Natural killer cell (primary cell): ENCODE measurements around the gene ABCA12. TPM values are rescaled to one million over a fixed set of nuclear protein-coding genes. Genes with fewer than 3 reads are reported as not detected.

Experiments used
- ATAC-seq, 3 donors: fragments of 150-1000 bp in 2 of 3; fragments of 200-7000 bp in 1 of 3; cut with Tn5 transposase; 1 replicate in 1 of 3; 2 replicates in 2 of 3; pipeline ENCODE4 v1.10.0; 2021; ENCODE audit warnings: mild to moderate bottlenecking in 2 of 3, moderate library complexity in 2 of 3
- DNase-seq, 2 donors: peaks; one replicate each; pipeline versions ENCODE4 v3.0.0 to v3.0.0-alpha.2; 2013 to 2021; ENCODE audit warnings: mixed read lengths in 1 of 2
- H3K27ac ChIP-seq: one replicate; pipeline ENCODE4 v1.5.1; 2013; ENCODE audit warnings: mild to moderate bottlenecking, low read length
- H3K27me3 ChIP-seq: one replicate; pipeline ENCODE4 v1.6.1; 2013; ENCODE audit warnings: low read length; ENCODE audit not compliant: control insufficient read depth, insufficient read depth
- H3K36me3 ChIP-seq: one replicate; pipeline ENCODE4 v1.6.1; 2013; ENCODE audit warnings: low read length; ENCODE audit not compliant: control insufficient read depth, insufficient read depth
- H3K4me1 ChIP-seq: one replicate; pipeline ENCODE4 v1.6.1; 2013; ENCODE audit warnings: low read length; ENCODE audit not compliant: control insufficient read depth, insufficient read depth
- H3K4me3 ChIP-seq: one replicate; pipeline ENCODE4 v1.5.1; 2013; ENCODE audit warnings: low read length
- H3K9me3 ChIP-seq: one replicate; pipeline ENCODE4 v1.6.1; 2013; ENCODE audit warnings: low read length; ENCODE audit not compliant: control insufficient read depth, insufficient read depth
- H3K27ac Mint-ChIP-seq, 2 donors: one replicate each; pipeline ENCODE4 v1.8.0; 2022; ENCODE audit warnings: mild to moderate bottlenecking in 2 of 2, mixed read lengths in 2 of 2, moderate library complexity in 1 of 2
- H3K27me3 Mint-ChIP-seq, 2 donors: one replicate each; pipeline ENCODE4 v1.8.0; 2022; ENCODE audit warnings: low read depth in 2 of 2, mixed read lengths in 2 of 2
- H3K36me3 Mint-ChIP-seq: one replicate; pipeline ENCODE4 v1.8.0; 2022; ENCODE audit warnings: mixed read lengths
- H3K4me1 Mint-ChIP-seq, 2 donors: one replicate each; pipeline ENCODE4 v1.8.0; 2022; ENCODE audit warnings: mixed read lengths in 2 of 2
- H3K4me3 Mint-ChIP-seq: one replicate; pipeline ENCODE4 v1.8.0; 2022; ENCODE audit warnings: mild to moderate bottlenecking, moderate library complexity, mixed read lengths
- H3K9me3 Mint-ChIP-seq, 2 donors: one replicate each; pipeline ENCODE4 v1.8.0; 2022; ENCODE audit warnings: mixed read lengths in 2 of 2
- WGBS: methylation state at CpG from one replicate; pipeline ENCODE4 v1.1.7; 2013; ENCODE audit warnings: missing lambda C conversion rate; ENCODE audit not compliant: insufficient coverage; 5-methylcytosine and 5-hydroxymethylcytosine counted together
- intact Hi-C: fragments of 100-400 bp; cut with micrococcal nuclease; formaldehyde crosslinking; loops from one replicate; pipeline ENCODE4 v1.14.2; 2022
- total RNA-seq, 4 donors: library from RNA; stranded (reverse); fragments of 120-200 nt in 1 of 4; gene quantifications; one replicate each; pipeline versions ENCODE4 v1.2.3 to v1.2.4, GENCODE V29; 2013 to 2022
- TF ChIP-seq, protein P1 (sequence below): fragments of 200-600 bp; IDR thresholded peaks from one replicate; pipeline ENCODE4 v1.8.0; 2022; ENCODE audit warnings: antibody characterized with exemption

ABCA12 gene, protein sequence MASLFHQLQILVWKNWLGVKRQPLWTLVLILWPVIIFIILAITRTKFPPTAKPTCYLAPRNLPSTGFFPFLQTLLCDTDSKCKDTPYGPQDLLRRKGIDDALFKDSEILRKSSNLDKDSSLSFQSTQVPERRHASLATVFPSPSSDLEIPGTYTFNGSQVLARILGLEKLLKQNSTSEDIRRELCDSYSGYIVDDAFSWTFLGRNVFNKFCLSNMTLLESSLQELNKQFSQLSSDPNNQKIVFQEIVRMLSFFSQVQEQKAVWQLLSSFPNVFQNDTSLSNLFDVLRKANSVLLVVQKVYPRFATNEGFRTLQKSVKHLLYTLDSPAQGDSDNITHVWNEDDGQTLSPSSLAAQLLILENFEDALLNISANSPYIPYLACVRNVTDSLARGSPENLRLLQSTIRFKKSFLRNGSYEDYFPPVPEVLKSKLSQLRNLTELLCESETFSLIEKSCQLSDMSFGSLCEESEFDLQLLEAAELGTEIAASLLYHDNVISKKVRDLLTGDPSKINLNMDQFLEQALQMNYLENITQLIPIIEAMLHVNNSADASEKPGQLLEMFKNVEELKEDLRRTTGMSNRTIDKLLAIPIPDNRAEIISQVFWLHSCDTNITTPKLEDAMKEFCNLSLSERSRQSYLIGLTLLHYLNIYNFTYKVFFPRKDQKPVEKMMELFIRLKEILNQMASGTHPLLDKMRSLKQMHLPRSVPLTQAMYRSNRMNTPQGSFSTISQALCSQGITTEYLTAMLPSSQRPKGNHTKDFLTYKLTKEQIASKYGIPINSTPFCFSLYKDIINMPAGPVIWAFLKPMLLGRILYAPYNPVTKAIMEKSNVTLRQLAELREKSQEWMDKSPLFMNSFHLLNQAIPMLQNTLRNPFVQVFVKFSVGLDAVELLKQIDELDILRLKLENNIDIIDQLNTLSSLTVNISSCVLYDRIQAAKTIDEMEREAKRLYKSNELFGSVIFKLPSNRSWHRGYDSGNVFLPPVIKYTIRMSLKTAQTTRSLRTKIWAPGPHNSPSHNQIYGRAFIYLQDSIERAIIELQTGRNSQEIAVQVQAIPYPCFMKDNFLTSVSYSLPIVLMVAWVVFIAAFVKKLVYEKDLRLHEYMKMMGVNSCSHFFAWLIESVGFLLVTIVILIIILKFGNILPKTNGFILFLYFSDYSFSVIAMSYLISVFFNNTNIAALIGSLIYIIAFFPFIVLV (N-terminal part only)
- not detected for total RNA-seq
- not detected for total RNA-seq (2013)

GRCh38 chr2:215138479-215138878 is at the start of gene ABCA12:
Gene ABCA12 (minus strand): TSS chr2:215138626. CDS start chr2:215138208, 418 bp downstream.
- Histone ChIP-seq H3K4me3 (no peak within 1 kb of the TSS), H3K27me3 (no peaks in the 10 kb centered on the region), H3K9me3 (no peaks in the 10 kb centered on the region), H3K27ac (no peak within 1 kb of the TSS), H3K36me3 (no peaks in the 10 kb centered on the region), H3K4me1 (no peaks in the 10 kb centered on the region)
- Mint-ChIP-seq H3K27me3 (no peaks in the 10 kb centered on the region), H3K4me3 (no peak within 1 kb of the TSS), H3K36me3 (no peaks in the 10 kb centered on the region), H3K9me3 (peaks cover 4 to 7% of the 10 kb centered on the region in 2 donors), H3K27ac (no peak within 1 kb of the TSS), H3K4me1 (no peaks in the 10 kb centered on the region)
- ATAC-seq (no peak), DNase-seq (no peak)
- intact Hi-C loops, result no loop called here
- 81% methylated on average over 2 of the region's 2 CpGs for WGBS
- TF ChIP-seq, protein P1, sequence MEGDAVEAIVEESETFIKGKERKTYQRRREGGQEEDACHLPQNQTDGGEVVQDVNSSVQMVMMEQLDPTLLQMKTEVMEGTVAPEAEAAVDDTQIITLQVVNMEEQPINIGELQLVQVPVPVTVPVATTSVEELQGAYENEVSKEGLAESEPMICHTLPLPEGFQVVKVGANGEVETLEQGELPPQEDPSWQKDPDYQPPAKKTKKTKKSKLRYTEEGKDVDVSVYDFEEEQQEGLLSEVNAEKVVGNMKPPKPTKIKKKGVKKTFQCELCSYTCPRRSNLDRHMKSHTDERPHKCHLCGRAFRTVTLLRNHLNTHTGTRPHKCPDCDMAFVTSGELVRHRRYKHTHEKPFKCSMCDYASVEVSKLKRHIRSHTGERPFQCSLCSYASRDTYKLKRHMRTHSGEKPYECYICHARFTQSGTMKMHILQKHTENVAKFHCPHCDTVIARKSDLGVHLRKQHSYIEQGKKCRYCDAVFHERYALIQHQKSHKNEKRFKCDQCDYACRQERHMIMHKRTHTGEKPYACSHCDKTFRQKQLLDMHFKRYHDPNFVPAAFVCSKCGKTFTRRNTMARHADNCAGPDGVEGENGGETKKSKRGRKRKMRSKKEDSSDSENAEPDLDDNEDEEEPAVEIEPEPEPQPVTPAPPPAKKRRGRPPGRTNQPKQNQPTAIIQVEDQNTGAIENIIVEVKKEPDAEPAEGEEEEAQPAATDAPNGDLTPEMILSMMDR, result no peak

- intact Hi-C loops, result no loop called here
- ATAC-seq (no peak), DNase-seq (no peak)
- no peak overlapping the region for H3K4me3 ChIP-seq
- Mint-ChIP-seq H3K27ac (no peak overlapping the region), H3K4me1 (no peaks in the 10 kb centered on the region), H3K27me3 (peaks cover 0 to 3% of the 10 kb centered on the region in 2 donors), H3K36me3 (no peaks in the 10 kb centered on the region), H3K4me3 (no peak overlapping the region), H3K9me3 (peaks cover 7 to 9% of the 10 kb centered on the region in 2 donors)
- no peaks in the 10 kb centered on the region for H3K9me3 ChIP-seq
- no peaks in the 10 kb centered on the region for H3K4me1 ChIP-seq
- H3K27me3 ChIP-seq, result no peaks in the 10 kb centered on the region
- no peaks in the 10 kb centered on the region for H3K36me3 ChIP-seq
- H3K27ac ChIP-seq, result no peak overlapping the region
- TF ChIP-seq, protein P1, result no peak
These were observed 49.7 kb upstream of the ABCA12 start for GRCh38 chr2:215188078-215188477.

- 33% methylated on average over 1 of the region's 1 CpG for WGBS
- H3K4me1 Mint-ChIP-seq, result no peaks in the 10 kb centered on the region
- peaks cover 3 to 11% of the 10 kb centered on the region in 2 donors for H3K9me3 Mint-ChIP-seq
- intact Hi-C loops, result no loop called here
- no peak overlapping the region for H3K27ac Mint-ChIP-seq
- H3K27me3 Mint-ChIP-seq, result no peaks in the 10 kb centered on the region
- Histone ChIP-seq H3K36me3 (no peaks in the 10 kb centered on the region), H3K27ac (no peak overlapping the region), H3K4me1 (no peaks in the 10 kb centered on the region), H3K4me3 (no peak overlapping the region), H3K9me3 (peaks cover 7% of the 10 kb centered on the region), H3K27me3 (no peaks in the 10 kb centered on the region)
- no peak overlapping the region for H3K4me3 Mint-ChIP-seq
- ATAC-seq (no peak), DNase-seq (no peak)
- no peaks in the 10 kb centered on the region for H3K36me3 Mint-ChIP-seq
- TF ChIP-seq, protein P1, result no peak
These were observed 47.6 kb upstream of the ABCA12 start for GRCh38 chr2:215186021-215186420.
